ENCODE data around the gene SERTAD2.
A peak's percentile ranks its signal among the peaks of the same experiment; 100 is the strongest.

Gene SERTAD2

GRCh38 chr2:64607381-64608304 lies 46.1 kb downstream of the SERTAD2 start:
- DNase-seq (ENCODE audit: low read depth), result no peak

GRCh38 chr2:64606479-64607363 lies 47.0 kb downstream of the SERTAD2 start:
- no peak for DNase-seq (ENCODE audit: low read depth)

DNA sequence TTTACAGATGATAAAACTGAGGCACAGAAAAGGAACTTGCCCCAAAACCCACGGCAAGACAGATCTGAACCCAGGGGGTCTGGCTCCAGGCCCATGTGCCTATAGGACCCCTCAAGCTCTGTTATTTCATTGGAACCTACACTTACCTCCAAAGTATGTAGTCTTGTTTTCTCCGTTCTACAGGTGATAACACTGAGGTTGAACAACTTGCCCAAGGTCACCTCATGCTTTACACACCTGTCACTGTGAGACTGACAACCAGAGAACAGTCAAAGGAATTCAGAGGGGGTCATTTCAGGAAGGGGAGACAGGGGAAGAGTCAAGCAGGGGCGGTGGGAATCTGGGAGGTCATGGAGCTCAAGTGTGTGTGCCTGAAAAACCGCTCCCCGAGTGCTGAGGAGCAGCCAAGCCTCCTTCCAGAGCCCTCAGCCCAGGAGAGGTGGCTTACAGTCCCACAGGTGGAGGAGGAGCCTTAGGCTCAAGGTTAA lies 47.7 kb downstream of the SERTAD2 start:
- DNase-seq (ENCODE audit: low read depth), result no peak

DNA sequence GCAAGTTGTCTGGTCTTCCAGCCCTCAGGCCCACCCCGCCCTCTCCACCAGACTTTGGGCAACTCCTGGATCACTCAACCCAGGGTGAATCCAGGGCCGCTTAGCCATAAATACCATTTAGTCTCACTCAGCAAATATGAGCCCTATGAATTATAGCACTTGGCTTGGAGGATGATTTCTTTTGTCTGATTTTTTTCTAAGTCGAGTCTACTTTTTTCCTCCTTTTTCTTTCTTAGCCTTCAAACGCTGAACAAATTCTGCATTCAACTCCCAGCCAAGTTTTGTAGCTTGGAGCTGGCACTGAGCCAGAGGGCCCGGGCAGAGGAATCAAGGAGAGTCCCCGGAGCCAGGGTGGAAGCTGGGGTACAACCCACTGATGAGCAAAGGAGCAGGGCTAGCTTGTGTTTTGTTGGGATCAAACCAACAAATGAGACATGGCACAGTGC lies 48.7 kb downstream of the SERTAD2 start:
- no peak for DNase-seq (ENCODE audit: low read depth)

GRCh38 chr2:64604155-64604554 lies 49.6 kb downstream of the SERTAD2 start:
- no peak for DNase-seq (ENCODE audit: low read depth)

DNA sequence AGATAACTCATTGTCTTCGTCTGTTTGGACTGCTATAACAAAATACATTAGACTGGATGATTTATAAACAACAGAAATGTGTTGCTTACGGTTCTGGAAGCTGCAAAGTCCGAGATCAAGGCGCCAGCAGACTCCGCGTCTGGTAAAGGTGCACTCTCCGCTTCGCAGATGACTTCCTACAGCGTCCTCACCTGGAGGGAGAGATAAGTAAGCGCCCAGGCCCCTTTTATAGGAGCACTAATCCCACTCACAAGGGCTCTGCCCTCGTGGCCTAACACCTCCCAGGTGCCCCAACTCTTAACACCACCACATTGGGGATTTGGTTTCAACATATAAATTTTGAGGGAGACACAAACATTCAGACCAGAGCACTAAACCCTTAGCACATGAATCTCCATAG lies 51.3 kb downstream of the SERTAD2 start:
- DNase-seq (ENCODE audit: low read depth), result no peak

GRCh38 chr2:64601785-64602391 lies 51.8 kb downstream of the SERTAD2 start:
- DNase-seq (ENCODE audit: low read depth), result no peak

- DNase-seq (ENCODE audit: low read depth), result no peak
Observed at GRCh38 chr2:64601034-64601754, 52.5 kb downstream of the SERTAD2 start.

DNA sequence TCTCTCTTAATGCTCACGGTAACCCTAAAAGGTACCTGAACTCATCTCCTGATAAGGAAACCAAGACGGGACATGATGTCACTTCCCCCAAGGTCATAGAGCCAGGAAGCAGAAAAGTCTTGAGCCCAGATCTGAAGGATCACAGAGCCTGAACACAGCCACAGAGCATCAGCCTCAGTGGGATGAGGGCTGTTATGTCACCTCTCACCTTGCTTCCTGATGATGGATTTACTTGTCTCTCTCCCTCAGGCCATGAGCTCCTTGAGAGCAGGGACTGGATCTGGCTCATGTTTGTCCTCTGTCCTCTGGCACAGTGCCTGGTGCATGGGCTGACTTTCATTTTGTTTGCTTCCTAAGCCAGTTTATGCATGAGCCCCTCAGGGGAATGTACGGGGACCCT lies 54.2 kb downstream of the SERTAD2 start:
- DNase-seq (ENCODE audit: low read depth), result no peak

- no peak for DNase-seq (ENCODE audit: low read depth)
Observed at GRCh38 chr2:64598226-64598625, 55.5 kb downstream of the SERTAD2 start.

DNA sequence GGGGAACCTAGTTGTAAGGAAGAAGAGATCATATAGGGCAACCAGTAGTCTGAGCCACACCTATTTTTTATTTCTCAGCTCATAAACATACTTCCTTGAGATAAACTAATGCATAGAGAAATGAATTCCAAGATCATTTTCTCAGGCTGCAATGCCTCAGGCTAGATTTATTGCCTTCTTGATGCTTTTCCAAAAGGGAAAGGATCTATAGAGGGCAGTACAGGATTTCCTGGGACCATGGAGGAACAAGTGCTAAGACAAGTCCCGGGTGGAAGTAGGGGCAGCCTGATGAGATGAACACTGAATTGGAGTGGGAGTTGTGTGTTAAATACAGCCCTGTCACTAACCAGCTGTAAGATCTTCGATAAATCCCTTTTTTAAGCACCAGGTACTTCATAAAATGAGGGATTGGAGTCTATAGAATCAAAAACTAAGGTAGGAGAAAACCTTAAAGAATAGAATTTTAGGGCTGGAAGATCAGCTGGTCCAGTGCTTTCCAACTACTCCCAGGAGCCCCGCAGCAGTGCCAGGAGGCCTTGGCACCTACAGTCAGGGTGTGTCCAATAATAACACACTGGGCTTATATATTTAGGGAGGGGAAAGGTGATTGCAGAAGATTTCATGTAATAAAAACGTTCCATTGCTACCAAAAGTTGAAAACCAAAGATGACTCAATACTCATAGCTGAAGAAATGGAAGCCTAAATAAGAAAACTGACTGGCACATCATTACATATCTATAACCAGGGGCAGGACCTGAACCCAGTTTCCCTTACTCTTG lies 58.1 kb downstream of the SERTAD2 start:
- peak; percentile 57 for DNase-seq (ENCODE audit: low read depth)

DNA sequence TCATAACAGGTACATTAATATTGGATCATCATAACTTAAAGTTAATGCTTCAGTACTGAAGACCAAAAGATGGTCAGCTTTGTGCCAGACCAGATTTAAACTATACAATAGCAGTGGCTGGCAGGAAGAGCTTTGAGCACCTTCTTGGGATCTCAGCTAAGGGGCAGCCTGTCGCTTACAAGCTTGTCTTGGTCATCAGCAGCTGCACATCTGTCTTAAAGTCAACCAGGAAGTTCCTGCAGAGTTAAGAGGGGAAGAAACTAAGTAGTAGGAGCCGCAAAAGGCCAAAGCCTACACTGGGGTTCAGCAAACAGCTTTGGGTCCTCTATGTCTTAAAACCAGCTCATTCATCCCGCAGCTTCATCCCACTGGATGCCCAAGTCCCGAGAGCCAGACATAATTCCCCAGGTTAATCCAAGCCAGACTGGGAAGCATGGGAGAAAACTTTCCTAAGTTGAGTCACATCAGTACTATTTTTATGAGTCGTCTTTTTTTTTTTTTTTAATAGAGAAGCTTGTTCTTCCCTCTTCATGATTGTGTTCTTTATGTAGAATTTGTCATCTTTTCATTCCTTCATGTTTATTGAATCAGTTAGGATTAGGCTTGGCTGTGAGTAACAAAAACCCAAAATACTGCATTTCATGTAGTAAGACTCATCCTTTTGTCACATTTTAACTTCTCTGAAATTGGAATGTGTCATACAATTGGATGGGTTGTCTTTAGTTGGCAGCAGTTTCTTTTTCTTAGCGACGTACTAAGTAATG lies 59.3 kb downstream of the SERTAD2 start:
- DNase-seq (ENCODE audit: low read depth), result peak; percentile 77

GRCh38 chr2:64593035-64593655 lies 60.6 kb downstream of the SERTAD2 start:
- DNase-seq (ENCODE audit: low read depth), result no peak

- no peak for DNase-seq (ENCODE audit: low read depth)
Observed at GRCh38 chr2:64591188-64591587, 62.5 kb downstream of the SERTAD2 start.

GRCh38 chr2:64587561-64587960 lies 66.2 kb downstream of the SERTAD2 start:
- no peak for DNase-seq (ENCODE audit: low read depth)

- peak; percentile 72 for DNase-seq (ENCODE audit: low read depth)
Observed at GRCh38 chr2:64586883-64587481, 66.7 kb downstream of the SERTAD2 start.

- DNase-seq (ENCODE audit: low read depth), result no peak
Observed at GRCh38 chr2:64586054-64586453, 67.7 kb downstream of the SERTAD2 start.

GRCh38 chr2:64582774-64583340 lies 70.9 kb downstream of the SERTAD2 start:
- DNase-seq (ENCODE audit: low read depth), result no peak
